ENCODE measurements around the gene KSR1. TPM values are rescaled to one million over a fixed set of nuclear protein-coding genes. Genes with fewer than 3 reads are reported as not detected.

KSR1 gene
- total RNA-seq, 1 experiment from 2014 or later, result 0.96 TPM

GRCh38 chr17:27514595-27515413 lies 58.6 kb downstream of the KSR1 start:
- no peak for DNase-seq (ENCODE audit: low read depth)

GRCh38 chr17:27518048-27518447 lies 61.8 kb downstream of the KSR1 start:
- no peak for DNase-seq (ENCODE audit: low read depth)

- DNase-seq (ENCODE audit: low read depth), result no peak
Measured at GRCh38 chr17:27518545-27519521, 62.6 kb downstream of the KSR1 start.

- no peak for DNase-seq (ENCODE audit: low read depth)
Measured at GRCh38 chr17:27519550-27519949, 63.3 kb downstream of the KSR1 start.

- DNase-seq (ENCODE audit: low read depth), result peak; percentile 27
Measured at GRCh38 chr17:27520491-27521185, 64.4 kb downstream of the KSR1 start.

GRCh38 chr17:27521281-27522027 lies 65.2 kb downstream of the KSR1 start:
- DNase-seq (ENCODE audit: low read depth), result no peak

GRCh38 chr17:27522028-27522635 lies 65.9 kb downstream of the KSR1 start:
- no peak for DNase-seq (ENCODE audit: low read depth)

- DNase-seq (ENCODE audit: low read depth), result no peak
Measured at GRCh38 chr17:27523712-27524111, 67.5 kb downstream of the KSR1 start.

- DNase-seq (ENCODE audit: low read depth), result no peak
Measured at GRCh38 chr17:27524594-27524993, 68.3 kb downstream of the KSR1 start.

GRCh38 chr17:27525316-27525715 lies 69.1 kb downstream of the KSR1 start:
- no peak for DNase-seq (ENCODE audit: low read depth)

- DNase-seq (ENCODE audit: low read depth), result no peak
Measured at GRCh38 chr17:27525836-27526603, 69.8 kb downstream of the KSR1 start.

GRCh38 chr17:27526604-27527002 lies 70.4 kb downstream of the KSR1 start:
- DNase-seq (ENCODE audit: low read depth), result no peak

- no peak for DNase-seq (ENCODE audit: low read depth)
Measured at GRCh38 chr17:27529230-27529796, 73.1 kb downstream of the KSR1 start.

- no peak for DNase-seq (ENCODE audit: low read depth)
Measured at GRCh38 chr17:27530764-27531391, 74.6 kb downstream of the KSR1 start.

- no peak for DNase-seq (ENCODE audit: low read depth)
Measured at GRCh38 chr17:27531469-27531961, 75.3 kb downstream of the KSR1 start.

GRCh38 chr17:27532269-27533263 lies 76.3 kb downstream of the KSR1 start:
- no peak for DNase-seq (ENCODE audit: low read depth)

- peak; percentile 43 for DNase-seq (ENCODE audit: low read depth)
Measured at GRCh38 chr17:27533874-27534815, 77.9 kb downstream of the KSR1 start.

Data from RPMI7951 (cell line).